HEK293 (cell line): ENCODE measurements around the gene USP9Y.

Experiments used
- CTCF ChIA-PET: fragments of 350-600 bp; formaldehyde crosslinking; extraction: SDS; loops from one replicate; lab custom pipeline; 2021; ENCODE audit warnings: antibody characterized with exemption; lab: Yijun Ruan, JAX
- POLR2A ChIA-PET: fragments of 300-600 bp; formaldehyde crosslinking; extraction: SDS; loops from one replicate; lab custom pipeline; 2020; ENCODE audit warnings: antibody characterized with exemption, inconsistent platforms; lab: Yijun Ruan, JAX
- H3K27ac ChIP-seq: fragments of 200-500 bp; sonication (Bioruptor generic); 2 replicates; pipeline ENCODE4 v1.5.1; 2014; ENCODE audit warnings: low read depth, low read length, control low read depth, inconsistent platforms; ENCODE audit errors: extremely low read depth
- H3K36me3 ChIP-seq, 2 experiments: fragments of 200-500 bp in 1 of 2; sonication (Bioruptor generic) in 1 of 2; 1 replicate in 1 of 2; 2 replicates in 1 of 2; pipeline ENCODE4 v1.5.1; 2014 to 2017; ENCODE audit warnings: inconsistent platforms in 2 of 2, low read length in 2 of 2; ENCODE audit not compliant: control insufficient read depth in 2 of 2, insufficient read depth in 1 of 2
- H3K4me1 ChIP-seq: fragments of 200-500 bp; sonication (Bioruptor generic); 2 replicates; pipeline ENCODE4 v1.5.1; 2014; ENCODE audit warnings: mild to moderate bottlenecking, low read length, inconsistent platforms; ENCODE audit not compliant: control insufficient read depth, insufficient read depth
- H3K4me3 ChIP-seq: 2 replicates; pipeline ENCODE4 v1.5.1; 2011; ENCODE audit warnings: low read depth, mild to moderate bottlenecking, control low read depth, low read length, moderate library complexity
- H3K9me3 ChIP-seq: fragments of 200-500 bp; sonication (Bioruptor generic); 2 replicates; pipeline ENCODE4 v1.5.1; 2014; ENCODE audit warnings: low read depth, low read length, inconsistent platforms; ENCODE audit not compliant: control insufficient read depth, insufficient read depth
- GLI2 ChIP-seq: fragments of 450-650 bp; formaldehyde crosslinking; IDR thresholded peaks from 2 replicates; pipeline ENCODE4; 2017; ENCODE audit warnings: missing biosample characterization, missing genetic modification characterization, low read depth, borderline replicate concordance
- MZF1 ChIP-seq: fragments of 450-650 bp; formaldehyde crosslinking; IDR thresholded peaks from 2 replicates; pipeline ENCODE4 v1.5.1; 2017; ENCODE audit warnings: missing biosample characterization, missing genetic modification characterization, borderline replicate concordance
- PRDM4 ChIP-seq: fragments of 450-650 bp; formaldehyde crosslinking; IDR thresholded peaks from 2 replicates; pipeline ENCODE4 v1.5.1; 2017; ENCODE audit warnings: missing biosample characterization, missing genetic modification characterization
- REPIN1 ChIP-seq: fragments of 450-650 bp; formaldehyde crosslinking; IDR thresholded peaks from 2 replicates; pipeline ENCODE4 v1.5.1; 2017; ENCODE audit warnings: missing biosample characterization, missing genetic modification characterization, low read depth
- TRIM28 ChIP-seq: IDR thresholded peaks from 2 replicates; pipeline ENCODE4 v1.6.1; 2011; ENCODE audit warnings: low read length, control low read depth, borderline replicate concordance
- ZBTB11 ChIP-seq: fragments of 450-650 bp; formaldehyde crosslinking; conservative IDR thresholded peaks from 2 replicates; pipeline ENCODE4 v1.5.1; 2016; ENCODE audit warnings: low read depth, missing biosample characterization, missing genetic modification characterization
- ZBTB17 ChIP-seq: fragments of 450-650 bp; formaldehyde crosslinking; IDR thresholded peaks from 2 replicates; pipeline ENCODE4 v1.5.1; 2016; ENCODE audit warnings: missing biosample characterization, missing genetic modification characterization
- ZEB2 ChIP-seq: fragments of 450-650 bp; formaldehyde crosslinking; IDR thresholded peaks from 2 replicates; pipeline ENCODE4 v1.5.1; 2016; ENCODE audit warnings: missing biosample characterization, missing genetic modification characterization
- ZNF121 ChIP-seq: fragments of 450-650 bp; formaldehyde crosslinking; IDR thresholded peaks from 2 replicates; pipeline ENCODE4 v1.5.1; 2016; ENCODE audit warnings: missing biosample characterization, missing genetic modification characterization
- ZNF157 ChIP-seq: fragments of 450-650 bp; formaldehyde crosslinking; IDR thresholded peaks from 2 replicates; pipeline ENCODE4 v1.5.1; 2016; ENCODE audit warnings: missing biosample characterization, missing genetic modification characterization
- ZNF221 ChIP-seq: fragments of 450-650 bp; formaldehyde crosslinking; IDR thresholded peaks from 2 replicates; pipeline ENCODE4 v1.5.1; 2017; ENCODE audit warnings: missing biosample characterization, missing genetic modification characterization, borderline replicate concordance
- ZNF26 ChIP-seq: fragments of 450-650 bp; formaldehyde crosslinking; IDR thresholded peaks from 2 replicates; pipeline ENCODE4 v1.5.1; 2016; ENCODE audit warnings: missing biosample characterization, missing genetic modification characterization
- ZNF354C ChIP-seq: fragments of 450-650 bp; formaldehyde crosslinking; IDR thresholded peaks from 2 replicates; pipeline ENCODE4 v1.5.1; 2016; ENCODE audit warnings: missing biosample characterization, missing genetic modification characterization, low read depth, borderline replicate concordance
- ZNF391 ChIP-seq: fragments of 450-650 bp; formaldehyde crosslinking; IDR thresholded peaks from 2 replicates; pipeline ENCODE4 v1.5.1; 2016; ENCODE audit warnings: low read depth, missing biosample characterization, missing genetic modification characterization, borderline replicate concordance
- ZNF423 ChIP-seq: fragments of 450-650 bp; formaldehyde crosslinking; IDR thresholded peaks from 2 replicates; pipeline ENCODE4 v1.5.1; 2016; ENCODE audit warnings: missing biosample characterization, missing genetic modification characterization
- ZNF549 ChIP-seq: fragments of 450-650 bp; IDR thresholded peaks from 2 replicates; pipeline ENCODE4 v1.5.1; 2018; ENCODE audit warnings: missing biosample characterization, missing genetic modification characterization, mild to moderate bottlenecking, inconsistent platforms, moderate library complexity
- ZNF558 ChIP-seq: fragments of 450-650 bp; formaldehyde crosslinking; IDR thresholded peaks from 2 replicates; pipeline ENCODE4 v1.5.1; 2016; ENCODE audit warnings: missing biosample characterization, missing genetic modification characterization
- ZNF561 ChIP-seq: fragments of 450-650 bp; IDR thresholded peaks from 2 replicates; pipeline ENCODE4 v1.5.1; 2018; ENCODE audit warnings: missing biosample characterization, missing genetic modification characterization, borderline replicate concordance
- ZNF610 ChIP-seq: fragments of 450-650 bp; formaldehyde crosslinking; IDR thresholded peaks from 2 replicates; pipeline ENCODE4 v1.5.1; 2016; ENCODE audit warnings: missing biosample characterization, missing genetic modification characterization, borderline replicate concordance
- ZNF626 ChIP-seq: fragments of 450-650 bp; sonication (Bioruptor Pico); formaldehyde crosslinking; IDR thresholded peaks from 2 replicates; pipeline ENCODE4 v1.5.1; 2018; ENCODE audit warnings: missing biosample characterization, missing genetic modification characterization, inconsistent platforms
- ZNF645 ChIP-seq: fragments of 450-650 bp; formaldehyde crosslinking; IDR thresholded peaks from 2 replicates; pipeline ENCODE4; 2016; ENCODE audit warnings: missing biosample characterization, missing genetic modification characterization
- ZNF843 ChIP-seq: fragments of 450-650 bp; formaldehyde crosslinking; IDR thresholded peaks from 2 replicates; pipeline ENCODE4 v1.5.1; 2016; ENCODE audit warnings: missing biosample characterization, missing genetic modification characterization

USP9Y gene

GRCh38 chrY:12734051-12734450, 33.0 kb downstream of the USP9Y start:
- no peaks in the 10 kb centered on the region for H3K9me3 ChIP-seq
- TF ChIP-seq ZNF157 (tag by site-specific recombination) (no peak), ZNF610 (tag by site-specific recombination) (no peak), ZNF121 (no peak), TRIM28 (no peak)
- TF ChIP-seq, all 188 proteins: peak for 0
- POLR2A ChIA-PET = no interaction called here
- H3K36me3 ChIP-seq = no peaks in the 10 kb centered on the region
- H3K4me1 ChIP-seq = no peaks in the 10 kb centered on the region
- no peak overlapping the region for H3K4me3 ChIP-seq
- CTCF ChIA-PET = no interaction called here
- no peak overlapping the region for H3K27ac ChIP-seq

- ChIA-PET CTCF (no interaction called here), POLR2A (no interaction called here)
- H3K9me3 ChIP-seq = no peaks in the 10 kb centered on the region
- H3K4me1 ChIP-seq = no peaks in the 10 kb centered on the region
- H3K4me3 ChIP-seq = no peak overlapping the region
- no peaks in the 10 kb centered on the region for H3K36me3 ChIP-seq
- H3K27ac ChIP-seq = no peak overlapping the region
- no peak for TF ChIP-seq REPIN1
- no peak for TF ChIP-seq ZEB2 (tag by site-specific recombination)
- TF ChIP-seq ZNF558 (tag by site-specific recombination) = no peak
- no peak for TF ChIP-seq ZBTB17 (tag by site-specific recombination)
- TF ChIP-seq ZNF843 (tag by site-specific recombination) = no peak
- TF ChIP-seq ZNF645 (tag by site-specific recombination) = no peak
- no peak for TF ChIP-seq ZBTB11 (tag by site-specific recombination)
- TF ChIP-seq GLI2 = no peak
- TF ChIP-seq ZNF423 (tag by site-specific recombination) = no peak
- TF ChIP-seq ZNF561 (tag by site-specific recombination) = no peak
- no peak for TF ChIP-seq ZNF549
- TF ChIP-seq MZF1 (tag by site-specific recombination) = no peak
- TF ChIP-seq ZNF391 = no peak
- TF ChIP-seq ZNF354C = no peak
- TF ChIP-seq ZNF626 (tag by site-specific recombination) = no peak
- no peak for TF ChIP-seq ZNF221 (tag by site-specific recombination)
- TF ChIP-seq ZNF26 (tag by site-specific recombination) = no peak
- no peak for TF ChIP-seq PRDM4 (tag by site-specific recombination)
- TF ChIP-seq, all 188 proteins: peak for 0
Observed at GRCh38 chrY:12741414-12741813, 40.4 kb downstream of the USP9Y start.
